ENCODE measurements around the gene AREL1. TPM values are rescaled to one million over a fixed set of nuclear protein-coding genes. Genes with fewer than 3 reads are reported as not detected.

The AREL1 gene
- total RNA-seq, 1 experiment from 2014 or later, result 45.9 TPM

Other genes starting within 250 kb of the AREL1 start
- 105 TPM for gene NPC2, start 219.8 kb downstream of the AREL1 start, total RNA-seq (2021; ENCODE audit: unreplicated experiment)
- 27.5 TPM for gene ISCA2, start 219.3 kb downstream of the AREL1 start, total RNA-seq (2021; ENCODE audit: unreplicated experiment)
- 1.5 TPM for gene LTBP2, start 100.8 kb downstream of the AREL1 start, total RNA-seq (2021; ENCODE audit: unreplicated experiment)
- 69.0 TPM for gene FCF1, start 64 bp upstream of the AREL1 start, total RNA-seq (2021; ENCODE audit: unreplicated experiment)
- gene YLPM1, start 50.2 kb upstream of the AREL1 start, total RNA-seq (2021; ENCODE audit: unreplicated experiment), result 55.1 TPM
- not detected for gene PROX2, start 163.1 kb upstream of the AREL1 start, total RNA-seq (2021; ENCODE audit: unreplicated experiment)
- 101 TPM for gene DLST, start 168.8 kb upstream of the AREL1 start, total RNA-seq (2021; ENCODE audit: unreplicated experiment)
- 6.7 TPM for gene RPS6KL1, start 210.2 kb upstream of the AREL1 start, total RNA-seq (2021; ENCODE audit: unreplicated experiment)
- 6.4 TPM for gene PGF, start 242.5 kb upstream of the AREL1 start, total RNA-seq (2021; ENCODE audit: unreplicated experiment)